Suppressor macrophage treated with lipopolysaccharide for 1 hour (primary cell): Measurements from ENCODE around the gene PI4KA.
"Not testable (repeated sequence)": the region's sequence is repeated elsewhere in the genome, so short reads cannot be mapped to it uniquely, and the experiment has no call there.

Source experiments
- DNase-seq, 3 donors: peaks; one replicate each; pipeline ENCODE4 v3.0.0-alpha.2; 2020 to 2022

The PI4KA gene

GRCh38 chr22:20774882-20775281 is 83.7 kb downstream of the PI4KA start:
- DNase-seq: no peak

- DNase-seq: no peak
These were observed 84.8 kb downstream of the PI4KA start, which contains the start of gene SERPIND1 for GRCh38 chr22:20773793-20774212. TSS of gene SERPIND1 (plus strand) at chr22:20774113. CDS start at chr22:20779313, 5,200 bp downstream.

- DNase-seq: no peak
These were observed 86.5 kb downstream of the PI4KA start for GRCh38 chr22:20771918-20772625.

- DNase-seq: not testable (repeated sequence)
These were observed 89.2 kb downstream of the PI4KA start for GRCh38 chr22:20769496-20769826.

GRCh38 chr22:20766530-20766929 is 92.1 kb downstream of the PI4KA start:
- no peak for DNase-seq

- no peak for DNase-seq
These were observed 92.7 kb downstream of the PI4KA start for GRCh38 chr22:20765938-20766337.

GRCh38 chr22:20764729-20765128 is 93.9 kb downstream of the PI4KA start:
- no peak for DNase-seq

- no peak for DNase-seq
These were observed 94.2 kb downstream of the PI4KA start for GRCh38 chr22:20764471-20764720.

- no peak for DNase-seq
These were observed 94.8 kb downstream of the PI4KA start for GRCh38 chr22:20763630-20764470.

GRCh38 chr22:20762233-20762796 is 96.3 kb downstream of the PI4KA start:
- DNase-seq: peak in 1 of 3 donors; percentile 14

- DNase-seq: no peak
These were observed 97.1 kb downstream of the PI4KA start for GRCh38 chr22:20761536-20761935.

GRCh38 chr22:20760084-20760483 is 98.5 kb downstream of the PI4KA start:
- DNase-seq: no peak

- peak in 1 of 3 donors; percentile 15 for DNase-seq
These were observed 99.9 kb downstream of the PI4KA start for GRCh38 chr22:20758688-20759087.

GRCh38 chr22:20756846-20757245 is 101.8 kb downstream of the PI4KA start:
- DNase-seq: no peak

- no peak for DNase-seq
These were observed 105.7 kb downstream of the PI4KA start for GRCh38 chr22:20752873-20753272.

- no peak for DNase-seq
These were observed 106.4 kb downstream of the PI4KA start for GRCh38 chr22:20752104-20752741.

- peak in 1 of 3 donors; percentile 12 for DNase-seq
These were observed 107.3 kb downstream of the PI4KA start for GRCh38 chr22:20751185-20751851.

- DNase-seq: peak; percentile 88 to 91 (median 91)
These were observed 108.0 kb downstream of the PI4KA start for GRCh38 chr22:20750461-20751184.

GRCh38 chr22:20749453-20749852 is 109.2 kb downstream of the PI4KA start:
- DNase-seq: no peak

GRCh38 chr22:20748731-20749428 is 109.7 kb downstream of the PI4KA start:
- DNase-seq: peak; percentile 59 to 80 (median 76)

- no peak for DNase-seq
These were observed 110.5 kb downstream of the PI4KA start for GRCh38 chr22:20748082-20748481.

- no peak for DNase-seq
These were observed 111.4 kb downstream of the PI4KA start for GRCh38 chr22:20747223-20747622.
